HepG2 (cell line): Measurements from ENCODE around the gene C2. TPM values are rescaled to one million over a fixed set of nuclear protein-coding genes. Genes with fewer than 3 reads are reported as not detected.

ENCODE experiments used
- CTCF ChIP-seq: sonication (generic); formaldehyde crosslinking; IDR thresholded peaks from 2 replicates; pipeline ENCODE4 v1.5.0; 2020; ENCODE audit warnings: mild to moderate bottlenecking, missing genetic modification reagents, moderate library complexity
- FOXO1 ChIP-seq: sonication (generic); formaldehyde crosslinking; IDR thresholded peaks from 2 replicates; pipeline ENCODE4 v1.4.0; 2020; ENCODE audit warnings: missing genetic modification reagents
- MBD4 ChIP-seq: IDR thresholded peaks from 2 replicates; pipeline ENCODE4 v1.6.1; 2012; ENCODE audit warnings: low read length, inconsistent platforms, borderline replicate concordance
- PAXIP1 ChIP-seq: sonication (generic); formaldehyde crosslinking; conservative IDR thresholded peaks from 2 replicates; pipeline ENCODE4 v1.4.0; 2020; ENCODE audit warnings: mild to moderate bottlenecking, missing genetic modification reagents, moderate library complexity
- RNF2 ChIP-seq: fragments of 450-650 bp; conservative IDR thresholded peaks from 2 replicates; pipeline ENCODE4 v1.6.1; 2016; ENCODE audit warnings: low read depth
- SMARCC2 ChIP-seq: fragments of 450-650 bp; IDR thresholded peaks from 2 replicates; pipeline ENCODE4 v1.6.1; 2017; ENCODE audit warnings: antibody characterized with exemption, mild to moderate bottlenecking
- THAP7 ChIP-seq: sonication (generic); formaldehyde crosslinking; IDR thresholded peaks from 2 replicates; pipeline ENCODE4 v1.8.1; 2023; ENCODE audit warnings: mild to moderate bottlenecking, missing genetic modification reagents
- ZNF276 ChIP-seq: sonication (generic); formaldehyde crosslinking; IDR thresholded peaks from 2 replicates; pipeline ENCODE4 v1.4.0; 2020; ENCODE audit warnings: mild to moderate bottlenecking, low read depth, missing genetic modification reagents
- ZNF3 ChIP-seq: IDR thresholded peaks from 2 replicates; pipeline ENCODE4 v1.7.0; 2017; ENCODE audit warnings: inconsistent platforms
- ZNF580 ChIP-seq: IDR thresholded peaks from 2 replicates; pipeline ENCODE4 v1.6.1; 2016; ENCODE audit warnings: low read depth, borderline replicate concordance
- ZNF609 ChIP-seq: sonication (generic); formaldehyde crosslinking; IDR thresholded peaks from 2 replicates; pipeline ENCODE4 v1.4.0; 2020; ENCODE audit warnings: mild to moderate bottlenecking, missing genetic modification reagents, borderline replicate concordance
- ZNF616 ChIP-seq: sonication (generic); formaldehyde crosslinking; IDR thresholded peaks from 2 replicates; pipeline ENCODE4 v1.5.0; 2020; ENCODE audit warnings: low read depth, mild to moderate bottlenecking, missing genetic modification reagents
- ZNF660 ChIP-seq: sonication (generic); formaldehyde crosslinking; IDR thresholded peaks from 2 replicates; pipeline ENCODE4 v1.5.1; 2020; ENCODE audit warnings: mild to moderate bottlenecking, low read depth, missing genetic modification reagents, borderline replicate concordance
- ZSCAN31 ChIP-seq: sonication (generic); formaldehyde crosslinking; IDR thresholded peaks from 2 replicates; pipeline ENCODE4 v1.5.0; 2020; ENCODE audit warnings: low read depth, mild to moderate bottlenecking, missing genetic modification reagents
- polyA plus RNA-seq, 8 experiments: library from polyadenylated mRNA; depleted of rRNA in 3 of 8; stranded (reverse) in 7 of 8; unstranded in 1 of 8; fragments of >200 nt; fragmentation: Illumina TruSeq in 4 of 8; extraction: Trizol in 4 of 8; gene quantifications; 2 replicates each; pipeline versions ENCODE4 v1.2.1 to v1.2.3, GENCODE V29; 2011 to 2016; ENCODE audit warnings: low read depth in 4 of 8, missing spikeins in 1 of 8, mixed read lengths in 1 of 8; ENCODE audit not compliant: insufficient read depth in 1 of 8
- total RNA-seq, 5 experiments: library from RNA; depleted of rRNA; stranded (reverse); fragments of >200 nt; fragmentation: Illumina TruSeq; extraction: Trizol; gene quantifications; 2 replicates each; pipeline ENCODE4 v1.2.3, GENCODE V29; 2016; ENCODE audit warnings: low read depth in 1 of 5

Gene C2
- total and polyA plus RNA-seq, 2 of the 13 experiments (the other 11 are each of a cell fraction or from before 2014, with no cell fraction given): 165 to 307 TPM

GRCh38 chr6:31958741-31959739 is 31.5 kb downstream of the C2 start, which contains the start of the genes NELFE and SKIC2 (continued):
- peak; percentile 58 for TF ChIP-seq ZNF609
- peak; percentile 35 for TF ChIP-seq FOXO1
- no peak for TF ChIP-seq SMARCC2
- TF ChIP-seq MBD4: no peak
- TF ChIP-seq CTCF (CRISPR knock-in tag): no peak
- 0 out of 2 replicates have a peak, but pooled peaks have one; percentile 1 for TF ChIP-seq ZNF276 (CRISPR knock-in tag)
- TF ChIP-seq ZNF3 (CRISPR knock-in tag): no peak
- peak; percentile 98 for TF ChIP-seq THAP7 (CRISPR knock-in tag)
- peak; percentile 77 for TF ChIP-seq PAXIP1 (CRISPR knock-in tag)
- TF ChIP-seq ZSCAN31 (CRISPR knock-in tag): peak; percentile 90
- TF ChIP-seq RNF2: no peak
- TF ChIP-seq ZNF616 (CRISPR knock-in tag): no peak
- 0 out of 2 replicates have a peak, but pooled peaks have one; percentile 84 for TF ChIP-seq ZNF580 (CRISPR knock-in tag)
- no peak for TF ChIP-seq ZNF660
